ENCODE data around the gene TMEM184C. TPM values are rescaled to one million over a fixed set of nuclear protein-coding genes. Genes with fewer than 3 reads are reported as not detected.

The TMEM184C gene
- total and polyA plus RNA-seq, 8 donors = 33.7 to 42.1 (median 38.9) TPM

DNA sequence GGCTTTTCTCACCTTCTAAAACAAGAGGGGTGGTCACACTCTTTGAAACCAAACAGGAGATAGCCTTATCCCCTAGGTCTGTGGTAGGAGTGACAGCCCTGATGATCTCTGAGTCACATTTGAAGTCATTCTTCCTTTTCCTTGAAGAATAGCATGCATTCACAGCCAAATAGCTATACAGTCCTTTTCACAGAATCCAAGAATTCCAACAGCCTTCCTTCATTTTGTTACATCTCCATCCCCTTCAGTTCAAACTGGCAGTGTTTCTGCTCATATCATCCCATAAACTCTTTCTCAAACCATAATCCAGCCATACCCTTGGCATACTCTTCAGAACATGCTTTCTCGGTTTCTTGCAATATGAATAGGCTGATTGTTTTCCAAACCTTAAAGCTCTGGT lies 33.3 kb upstream of the TMEM184C start:
- TF ChIP-seq, protein P1, sequence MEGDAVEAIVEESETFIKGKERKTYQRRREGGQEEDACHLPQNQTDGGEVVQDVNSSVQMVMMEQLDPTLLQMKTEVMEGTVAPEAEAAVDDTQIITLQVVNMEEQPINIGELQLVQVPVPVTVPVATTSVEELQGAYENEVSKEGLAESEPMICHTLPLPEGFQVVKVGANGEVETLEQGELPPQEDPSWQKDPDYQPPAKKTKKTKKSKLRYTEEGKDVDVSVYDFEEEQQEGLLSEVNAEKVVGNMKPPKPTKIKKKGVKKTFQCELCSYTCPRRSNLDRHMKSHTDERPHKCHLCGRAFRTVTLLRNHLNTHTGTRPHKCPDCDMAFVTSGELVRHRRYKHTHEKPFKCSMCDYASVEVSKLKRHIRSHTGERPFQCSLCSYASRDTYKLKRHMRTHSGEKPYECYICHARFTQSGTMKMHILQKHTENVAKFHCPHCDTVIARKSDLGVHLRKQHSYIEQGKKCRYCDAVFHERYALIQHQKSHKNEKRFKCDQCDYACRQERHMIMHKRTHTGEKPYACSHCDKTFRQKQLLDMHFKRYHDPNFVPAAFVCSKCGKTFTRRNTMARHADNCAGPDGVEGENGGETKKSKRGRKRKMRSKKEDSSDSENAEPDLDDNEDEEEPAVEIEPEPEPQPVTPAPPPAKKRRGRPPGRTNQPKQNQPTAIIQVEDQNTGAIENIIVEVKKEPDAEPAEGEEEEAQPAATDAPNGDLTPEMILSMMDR (IDR thresholded peaks at IDR 0.05) = no peak
- Histone ChIP-seq H3K36me3 (no peaks in the 10 kb centered on the region), H3K9me3 (peaks cover 0 to 10% of the 10 kb centered on the region in 2 donors), H3K27ac (no peak overlapping the region), H3K4me1 (no peaks in the 10 kb centered on the region), H3K27me3 (no peaks in the 10 kb centered on the region), H3K4me3 (no peak overlapping the region)
- ATAC-seq = no peak
- intact Hi-C loops (cut with DNase I) = loop anchor here in 1 of 2 donors (10.0 kb wide), 1 partner anchor 469 kb away; no protein-coding TSS in a partner anchor
- DNase-seq = no peak

DNA sequence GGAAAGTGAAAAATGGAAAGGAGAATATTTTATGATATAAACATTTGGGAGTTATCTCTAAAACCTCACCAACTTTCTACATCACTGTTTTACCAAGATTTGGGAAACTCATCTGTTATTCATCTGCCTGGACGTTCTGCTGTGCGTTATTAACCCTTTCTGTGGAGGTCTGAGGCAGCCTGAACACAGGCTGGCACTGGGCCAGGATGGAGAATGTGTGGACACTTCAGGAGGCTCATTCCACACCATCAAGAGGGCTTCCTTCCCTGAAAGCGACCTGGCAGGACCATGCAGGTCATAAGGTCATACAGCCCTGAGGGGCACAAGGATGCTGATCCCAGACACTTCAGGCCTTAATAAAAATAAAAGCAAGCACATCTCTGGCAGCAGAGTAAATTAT lies 31.2 kb upstream of the TMEM184C start:
- Histone ChIP-seq H3K4me1 (peaks cover 0 to 5% of the 10 kb centered on the region in 2 donors), H3K27ac (no peak overlapping the region), H3K9me3 (peaks cover 0 to 10% of the 10 kb centered on the region in 2 donors), H3K36me3 (no peaks in the 10 kb centered on the region), H3K4me3 (no peak overlapping the region), H3K27me3 (no peaks in the 10 kb centered on the region)
- ATAC-seq (no peak), DNase-seq (no peak)
- TF ChIP-seq, protein P1 (IDR thresholded peaks at IDR 0.05) = no peak
- intact Hi-C loops (cut with DNase I) = loop anchor here in 1 of 2 donors (10.0 kb wide), 1 partner anchor 471 kb away; no protein-coding TSS in a partner anchor

DNA sequence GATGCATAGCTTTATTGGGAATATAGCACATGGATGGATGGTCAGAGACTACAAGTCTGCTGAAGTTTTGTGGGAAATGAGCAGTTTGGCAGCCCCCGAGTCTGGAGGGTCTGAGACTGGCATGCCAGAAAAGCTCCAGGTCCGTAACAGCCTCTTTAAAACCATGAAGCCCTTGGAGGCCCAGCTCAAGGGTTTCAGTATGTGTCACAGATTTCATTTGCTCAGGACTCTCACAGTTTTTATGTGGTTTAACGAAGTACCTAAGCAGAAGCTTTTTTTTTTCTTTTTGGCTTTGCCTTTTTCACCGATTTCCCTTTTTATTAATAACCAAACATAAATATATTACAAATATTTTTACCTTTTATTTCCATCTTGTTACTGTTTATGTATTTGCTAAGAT lies 30.6 kb upstream of the TMEM184C start:
- DNase-seq (no peak), ATAC-seq (no peak)
- Histone ChIP-seq H3K36me3 (no peaks in the 10 kb centered on the region), H3K27me3 (no peaks in the 10 kb centered on the region), H3K4me1 (peaks cover 0 to 5% of the 10 kb centered on the region in 2 donors), H3K9me3 (peaks cover 0 to 10% of the 10 kb centered on the region in 2 donors), H3K4me3 (no peak overlapping the region), H3K27ac (no peak overlapping the region)
- intact Hi-C loops (cut with DNase I) = loop anchor here in 1 of 2 donors (10.0 kb wide), 1 partner anchor 472 kb away; no protein-coding TSS in a partner anchor
- TF ChIP-seq, protein P1 (IDR thresholded peaks at IDR 0.05) = no peak

DNA sequence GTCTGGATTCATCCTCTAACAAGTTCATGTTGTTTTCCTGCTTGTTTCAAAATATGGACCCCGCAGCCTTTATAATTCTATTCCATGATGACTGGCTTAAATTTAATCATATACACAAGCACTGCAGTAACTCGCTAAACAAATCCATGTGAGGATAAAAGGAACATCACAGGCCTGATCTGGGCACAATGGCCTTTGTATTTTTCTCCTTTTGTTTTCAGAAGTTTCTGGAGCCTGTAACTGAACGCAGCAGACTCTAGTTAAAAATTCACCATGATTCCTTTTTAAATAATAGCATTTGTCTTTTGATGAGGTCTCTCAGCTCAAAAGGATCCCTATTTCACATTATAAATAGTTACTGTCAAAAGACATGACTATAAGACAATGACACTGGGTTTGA lies 30.2 kb upstream of the TMEM184C start:
- ATAC-seq (no peak), DNase-seq (no peak)
- intact Hi-C loops (cut with DNase I) = loop anchor here in 1 of 2 donors (10.0 kb wide), 1 partner anchor 472 kb away; no protein-coding TSS in a partner anchor
- H3K9me3 ChIP-seq = peaks cover 0 to 10% of the 10 kb centered on the region in 2 donors
- no peaks in the 10 kb centered on the region for H3K36me3 ChIP-seq
- no peak overlapping the region for H3K4me3 ChIP-seq
- no peaks in the 10 kb centered on the region for H3K27me3 ChIP-seq
- TF ChIP-seq, protein P1 (IDR thresholded peaks at IDR 0.05) = no peak
- H3K27ac ChIP-seq = no peak overlapping the region
- peaks cover 0 to 5% of the 10 kb centered on the region in 2 donors for H3K4me1 ChIP-seq

DNA sequence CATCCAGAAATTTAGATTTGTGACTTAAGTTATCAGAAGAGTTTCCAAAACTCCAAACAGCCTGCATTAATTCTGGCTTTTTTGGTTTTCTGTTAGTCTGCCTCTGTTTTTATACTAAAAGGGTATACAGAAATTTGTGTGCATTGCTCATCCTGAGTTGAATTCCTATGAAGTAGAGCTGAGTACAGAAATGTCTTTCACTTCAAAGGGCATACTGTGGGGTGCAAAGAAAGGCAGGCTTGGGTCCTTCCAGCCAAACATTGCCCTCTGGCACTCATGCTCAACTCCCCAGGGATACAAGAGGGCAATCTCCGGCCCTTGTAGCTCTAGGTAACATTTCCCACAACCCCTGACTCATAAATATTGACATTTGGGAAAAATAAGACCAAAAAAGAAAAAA lies 27.6 kb upstream of the TMEM184C start:
- TF ChIP-seq, protein P1 (IDR thresholded peaks at IDR 0.05) = no peak
- Histone ChIP-seq H3K36me3 (no peaks in the 10 kb centered on the region), H3K27me3 (no peaks in the 10 kb centered on the region), H3K4me1 (peaks cover 0 to 5% of the 10 kb centered on the region in 2 donors), H3K9me3 (peaks cover 0 to 6% of the 10 kb centered on the region in 2 donors), H3K27ac (peak overlapping the region in 1 of 2 donors; percentile 33), H3K4me3 (no peak overlapping the region)
- DNase-seq (no peak), ATAC-seq (peak; percentile 49)
- intact Hi-C loops (cut with DNase I) = loop anchor here in 1 of 2 donors (10.0 kb wide), 1 partner anchor 475 kb away; no protein-coding TSS in a partner anchor
